Measurements from ENCODE around the gene AK5.

Gene AK5

DNA sequence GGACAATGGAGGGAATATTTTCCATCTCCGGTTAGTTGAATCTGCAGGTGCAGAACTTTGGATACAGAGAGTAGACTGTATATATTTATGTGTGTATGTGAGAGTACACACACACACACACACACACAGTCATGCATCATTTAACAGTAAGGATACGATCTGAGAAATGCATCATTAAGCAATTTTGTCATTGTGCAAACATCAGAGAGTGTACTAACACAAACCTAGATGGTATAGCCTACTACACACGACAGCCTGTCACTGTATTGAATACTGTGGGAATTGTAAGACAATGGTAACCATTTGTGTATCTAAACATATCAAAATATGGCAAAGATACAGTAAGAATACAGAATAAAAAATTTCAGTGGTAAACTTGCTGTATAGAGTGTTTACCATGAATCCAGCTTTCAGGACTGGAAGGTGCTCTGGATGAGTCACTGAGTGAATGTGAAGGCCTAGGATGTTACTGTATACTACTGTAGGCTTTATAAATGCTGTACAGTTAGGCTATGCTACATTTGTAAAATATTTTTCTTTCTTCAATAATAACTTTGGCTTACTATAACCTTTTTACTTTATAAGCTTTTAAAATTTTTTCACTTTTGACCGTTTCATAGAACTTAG is 262.1 kb downstream of the AK5 start:
- H3K4me3 ChIP-seq (ENCODE audit: low read length): no peak overlapping the region
- H3K27ac ChIP-seq (ENCODE audit: low read depth, low read length): no peak overlapping the region
- H3K4me2 ChIP-seq (ENCODE audit: low read length): no peak overlapping the region
- TF ChIP-seq, protein P1, sequence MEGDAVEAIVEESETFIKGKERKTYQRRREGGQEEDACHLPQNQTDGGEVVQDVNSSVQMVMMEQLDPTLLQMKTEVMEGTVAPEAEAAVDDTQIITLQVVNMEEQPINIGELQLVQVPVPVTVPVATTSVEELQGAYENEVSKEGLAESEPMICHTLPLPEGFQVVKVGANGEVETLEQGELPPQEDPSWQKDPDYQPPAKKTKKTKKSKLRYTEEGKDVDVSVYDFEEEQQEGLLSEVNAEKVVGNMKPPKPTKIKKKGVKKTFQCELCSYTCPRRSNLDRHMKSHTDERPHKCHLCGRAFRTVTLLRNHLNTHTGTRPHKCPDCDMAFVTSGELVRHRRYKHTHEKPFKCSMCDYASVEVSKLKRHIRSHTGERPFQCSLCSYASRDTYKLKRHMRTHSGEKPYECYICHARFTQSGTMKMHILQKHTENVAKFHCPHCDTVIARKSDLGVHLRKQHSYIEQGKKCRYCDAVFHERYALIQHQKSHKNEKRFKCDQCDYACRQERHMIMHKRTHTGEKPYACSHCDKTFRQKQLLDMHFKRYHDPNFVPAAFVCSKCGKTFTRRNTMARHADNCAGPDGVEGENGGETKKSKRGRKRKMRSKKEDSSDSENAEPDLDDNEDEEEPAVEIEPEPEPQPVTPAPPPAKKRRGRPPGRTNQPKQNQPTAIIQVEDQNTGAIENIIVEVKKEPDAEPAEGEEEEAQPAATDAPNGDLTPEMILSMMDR (IDR thresholded peaks at IDR 0.05; ENCODE audit: low read depth, low read length, poor library complexity, severe bottlenecking): no peak
- TF ChIP-seq EZH2phosphoT487 (IDR thresholded peaks at IDR 0.05; ENCODE audit: borderline replicate concordance, low read length): no peak
- H4K20me1 ChIP-seq (ENCODE audit: control insufficient read depth, insufficient read depth, low read depth, low read length): no peaks in the 10 kb centered on the region
- no peaks in the 10 kb centered on the region for H3K36me3 ChIP-seq (ENCODE audit: control insufficient read depth, low read length)
- no peaks in the 10 kb centered on the region for H3K79me2 ChIP-seq (ENCODE audit: control insufficient read depth, low read length)
- H3F3A ChIP-seq (ENCODE audit: control insufficient read depth, insufficient read depth): no peaks in the 10 kb centered on the region
- H3K27me3 ChIP-seq (ENCODE audit: control insufficient read depth, low read length): no peaks in the 10 kb centered on the region
- H3K9me3 ChIP-seq (ENCODE audit: control insufficient read depth, insufficient read depth, low read length): no peaks in the 10 kb centered on the region
- no peaks in the 10 kb centered on the region for H3K9me2 ChIP-seq (replicated peaks; ENCODE audit: control insufficient read depth, low read length)
- H3K4me1 ChIP-seq (ENCODE audit: control insufficient read depth, low read length): peaks cover 6% of the 10 kb centered on the region

DNA sequence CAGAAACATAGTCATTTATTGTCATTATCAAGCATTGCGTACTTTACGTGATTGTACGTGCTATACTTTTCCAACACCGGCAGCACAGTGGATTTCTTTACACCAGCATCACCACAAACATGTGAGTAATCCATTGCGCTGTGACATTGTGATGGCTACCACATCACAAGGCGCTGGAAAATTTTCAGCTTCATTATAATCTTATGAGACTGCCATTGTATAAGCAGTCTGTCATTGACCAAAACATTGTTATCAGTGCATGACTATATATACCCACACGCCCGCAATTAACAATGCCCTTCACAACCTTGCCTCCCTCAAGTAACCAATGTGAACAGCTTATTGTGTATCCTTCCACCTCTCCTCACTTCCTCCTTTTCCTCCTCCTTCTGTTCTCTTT is 263.0 kb downstream of the AK5 start:
- TF ChIP-seq EZH2phosphoT487 (IDR thresholded peaks at IDR 0.05; ENCODE audit: borderline replicate concordance, low read length): no peak
- TF ChIP-seq, protein P1 (IDR thresholded peaks at IDR 0.05; ENCODE audit: low read depth, low read length, poor library complexity, severe bottlenecking): no peak
- Histone ChIP-seq H3K9me2 (replicated peaks; ENCODE audit: control insufficient read depth, low read length) (no peaks in the 10 kb centered on the region), H3F3A (ENCODE audit: control insufficient read depth, insufficient read depth) (no peaks in the 10 kb centered on the region), H3K36me3 (ENCODE audit: control insufficient read depth, low read length) (no peaks in the 10 kb centered on the region), H3K27me3 (ENCODE audit: control insufficient read depth, low read length) (no peaks in the 10 kb centered on the region), H3K4me1 (ENCODE audit: control insufficient read depth, low read length) (no peaks in the 10 kb centered on the region; the same call in 1 of the 2 replicates), H3K27ac (ENCODE audit: low read depth, low read length) (no peak overlapping the region), H3K79me2 (ENCODE audit: control insufficient read depth, low read length) (no peaks in the 10 kb centered on the region), H3K4me2 (ENCODE audit: low read length) (no peak overlapping the region), H4K20me1 (ENCODE audit: control insufficient read depth, insufficient read depth, low read depth, low read length) (no peaks in the 10 kb centered on the region), H3K9me3 (ENCODE audit: control insufficient read depth, insufficient read depth, low read length) (no peaks in the 10 kb centered on the region), H3K4me3 (ENCODE audit: low read length) (no peak overlapping the region)

DNA sequence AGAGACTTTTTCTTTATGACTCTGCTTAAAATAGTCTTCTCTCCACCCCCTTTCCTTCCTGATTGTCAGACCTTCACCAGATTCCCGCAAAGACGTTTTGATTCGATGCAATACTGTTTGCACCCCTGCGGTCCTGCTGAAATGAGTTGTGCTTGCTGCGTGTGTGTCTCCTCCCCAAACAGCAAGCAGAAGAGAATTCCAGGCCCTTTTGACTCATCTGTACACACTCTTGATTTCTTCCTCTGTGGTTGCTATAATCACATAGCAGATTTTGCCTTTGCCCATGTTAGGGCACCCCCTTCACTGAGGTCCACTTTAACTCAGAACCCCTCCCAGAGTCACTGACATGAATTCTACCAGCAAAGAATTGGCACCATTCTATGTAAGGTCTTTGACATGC is 264.2 kb downstream of the AK5 start:
- Histone ChIP-seq H3K4me2 (ENCODE audit: low read length) (no peak overlapping the region), H4K20me1 (ENCODE audit: control insufficient read depth, insufficient read depth, low read depth, low read length) (no peaks in the 10 kb centered on the region), H3F3A (ENCODE audit: control insufficient read depth, insufficient read depth) (no peaks in the 10 kb centered on the region), H3K36me3 (ENCODE audit: control insufficient read depth, low read length) (no peaks in the 10 kb centered on the region), H3K79me2 (ENCODE audit: control insufficient read depth, low read length) (no peaks in the 10 kb centered on the region), H3K4me3 (ENCODE audit: low read length) (no peak overlapping the region), H3K9me2 (replicated peaks; ENCODE audit: control insufficient read depth, low read length) (no peaks in the 10 kb centered on the region), H3K4me1 (ENCODE audit: control insufficient read depth, low read length) (no peaks in the 10 kb centered on the region; the same call in 1 of the 2 replicates), H3K27me3 (ENCODE audit: control insufficient read depth, low read length) (no peaks in the 10 kb centered on the region), H3K9me3 (ENCODE audit: control insufficient read depth, insufficient read depth, low read length) (no peaks in the 10 kb centered on the region), H3K27ac (ENCODE audit: low read depth, low read length) (no peak overlapping the region)
- no peak for TF ChIP-seq EZH2phosphoT487 (IDR thresholded peaks at IDR 0.05; ENCODE audit: borderline replicate concordance, low read length)
- TF ChIP-seq, protein P1 (IDR thresholded peaks at IDR 0.05; ENCODE audit: low read depth, low read length, poor library complexity, severe bottlenecking): no peak
